HG02678 (cell line): ENCODE measurements around the gene IL10RB.

Experiments used
- ATAC-seq: cut with Tn5 transposase; IDR thresholded peaks from one replicate; pipeline ENCODE4 v1.9.1; 2021; ENCODE audit warnings: mild to moderate bottlenecking, moderate library complexity; ENCODE audit not compliant: unreplicated experiment

The IL10RB gene

DNA sequence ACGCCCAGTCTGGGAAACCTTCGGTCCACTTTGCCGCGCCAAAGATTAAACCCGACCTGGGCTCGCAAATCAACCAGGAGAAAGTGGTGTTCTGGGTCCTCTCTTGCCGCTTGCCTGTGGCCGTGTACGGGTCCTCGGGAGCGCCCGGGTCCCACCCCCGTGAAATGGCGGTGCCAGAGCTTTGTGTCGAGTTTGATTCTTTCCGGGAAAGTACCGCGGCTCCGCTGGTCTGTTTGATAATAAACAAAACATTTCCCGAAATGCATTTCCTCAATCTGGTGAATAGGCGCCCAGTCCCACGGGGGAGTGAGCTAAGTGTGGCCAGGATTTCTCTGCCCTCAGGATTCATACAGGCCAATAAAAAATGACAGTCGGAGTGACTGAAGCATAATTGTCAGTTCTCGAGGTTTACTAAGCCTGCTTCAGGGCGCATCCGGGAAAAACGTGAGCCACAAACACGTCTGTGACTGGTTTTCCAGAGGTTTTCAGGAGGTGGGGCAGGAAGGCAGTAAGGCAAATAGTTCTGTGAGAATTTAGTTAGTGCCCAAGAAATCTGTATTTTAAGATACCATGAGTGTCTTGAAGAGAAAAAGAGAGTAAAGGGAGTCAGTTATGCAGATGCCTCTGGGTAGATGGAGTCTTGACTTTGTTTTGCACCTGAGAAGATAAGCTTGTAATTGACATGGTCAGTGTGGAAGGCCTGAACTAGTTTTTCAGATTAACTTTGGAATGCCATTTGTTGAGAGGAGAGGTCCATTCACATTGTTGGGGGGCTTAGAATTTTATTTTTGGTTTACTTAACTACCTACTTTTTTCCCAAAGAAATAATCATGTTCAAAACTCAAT is 59.3 kb downstream of the IL10RB start:
- peak; percentile 25 for ATAC-seq

DNA sequence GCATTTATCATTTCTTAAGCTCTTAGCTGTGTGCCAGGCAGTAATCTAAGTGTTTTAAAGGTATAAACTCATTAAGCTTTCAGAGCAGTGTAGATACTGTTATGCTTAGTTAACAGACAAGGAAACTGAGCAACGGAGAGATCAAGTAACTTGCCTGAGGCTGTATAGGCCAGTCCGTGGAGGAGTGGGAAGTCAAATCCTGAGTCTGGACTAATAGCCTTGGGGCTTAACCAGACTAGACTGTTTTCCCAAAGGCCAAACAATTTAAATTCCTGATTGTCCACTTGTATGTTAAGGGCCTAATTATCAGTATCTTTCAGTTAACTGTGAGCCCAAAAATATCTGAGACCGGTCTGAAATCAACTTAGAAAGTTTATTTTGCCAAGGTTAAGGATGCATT is 61.2 kb downstream of the IL10RB start:
- no peak for ATAC-seq

DNA sequence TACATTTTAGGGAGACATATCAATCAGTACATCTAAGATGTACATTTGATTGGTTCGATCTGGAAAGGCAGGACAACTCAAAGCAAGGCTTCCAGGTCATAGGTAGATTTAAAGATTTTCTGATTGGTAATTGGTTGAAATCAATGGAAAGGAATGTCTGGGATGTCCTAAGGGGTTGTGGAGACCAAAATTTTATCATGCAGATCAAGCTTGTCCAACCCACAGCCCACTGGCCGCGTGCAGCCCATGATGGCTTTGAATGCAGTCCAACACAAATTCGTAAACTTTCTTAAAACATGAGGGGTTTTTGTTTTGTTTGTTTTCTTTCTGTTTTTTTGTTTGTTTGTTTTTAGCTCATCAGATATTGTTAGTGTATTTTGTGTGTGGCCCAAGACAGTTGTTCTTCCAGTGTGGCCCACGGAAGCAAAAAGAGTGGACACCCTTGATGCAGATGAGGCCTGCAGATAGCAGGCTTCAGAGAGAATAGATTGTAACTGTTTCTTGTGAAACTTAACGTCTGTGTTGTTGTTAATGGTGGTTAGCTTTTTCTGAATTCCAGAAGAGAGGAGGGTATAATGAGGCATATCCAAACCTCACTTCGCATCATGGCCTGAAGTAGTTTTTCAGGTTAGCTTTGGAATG is 61.7 kb downstream of the IL10RB start:
- no peak for ATAC-seq

DNA sequence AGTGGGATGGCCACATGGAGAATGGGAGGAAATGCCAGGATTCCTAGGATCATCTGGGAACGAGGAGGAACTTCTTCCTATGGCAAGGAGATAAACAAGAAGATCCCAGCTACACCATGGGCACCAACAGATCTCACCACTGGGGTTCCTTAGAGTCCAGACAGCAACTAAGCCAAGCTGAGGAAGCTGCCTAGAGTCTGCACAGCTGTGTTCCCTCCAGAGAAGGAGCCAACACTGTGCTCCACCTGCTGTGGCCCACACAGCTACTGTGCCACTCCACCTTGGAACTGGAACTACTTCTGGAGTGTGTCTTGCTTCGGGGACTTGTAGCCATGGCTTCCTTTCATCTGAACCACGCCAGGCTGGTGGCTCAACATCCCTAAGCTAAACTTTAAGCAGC is 64.6 kb downstream of the IL10RB start:
- ATAC-seq, result no peak

DNA sequence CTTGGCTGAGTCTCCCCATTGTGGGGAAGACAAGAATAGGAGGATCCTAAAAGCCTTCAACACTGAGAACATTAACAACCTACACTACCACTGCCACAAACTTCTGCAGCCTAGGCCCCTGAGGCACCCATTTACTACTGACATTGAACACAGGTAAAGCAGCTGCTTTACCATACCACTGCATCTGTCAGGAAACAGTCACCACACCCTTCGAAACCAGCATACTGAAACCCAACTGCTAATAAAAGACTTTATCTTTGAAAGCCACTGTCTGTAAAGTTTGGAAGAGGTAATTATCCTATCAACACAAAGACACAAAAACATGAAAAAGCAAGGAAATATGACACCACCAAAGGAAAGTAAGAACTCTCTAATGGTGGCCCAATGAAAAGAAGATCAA is 66.0 kb downstream of the IL10RB start:
- ATAC-seq, result no peak

DNA sequence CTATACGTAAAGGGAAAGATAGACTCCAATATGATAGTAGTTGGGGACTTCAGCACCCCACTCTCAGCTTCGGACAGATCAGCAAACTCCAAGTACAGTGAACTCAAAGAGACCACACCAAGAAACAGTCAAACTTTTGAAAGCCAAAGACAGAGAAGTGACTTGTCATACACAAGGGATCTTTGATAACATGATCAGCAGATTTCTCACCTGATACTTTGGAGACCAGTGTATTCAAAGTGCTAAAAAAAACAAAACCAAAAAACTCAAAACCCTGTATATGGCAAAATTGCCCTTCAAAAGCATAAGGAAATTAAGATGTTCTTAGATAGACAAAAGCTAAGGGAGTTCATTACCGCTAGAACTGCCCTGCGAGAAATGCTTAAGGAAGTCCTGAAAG is 68.0 kb downstream of the IL10RB start:
- no peak for ATAC-seq

DNA sequence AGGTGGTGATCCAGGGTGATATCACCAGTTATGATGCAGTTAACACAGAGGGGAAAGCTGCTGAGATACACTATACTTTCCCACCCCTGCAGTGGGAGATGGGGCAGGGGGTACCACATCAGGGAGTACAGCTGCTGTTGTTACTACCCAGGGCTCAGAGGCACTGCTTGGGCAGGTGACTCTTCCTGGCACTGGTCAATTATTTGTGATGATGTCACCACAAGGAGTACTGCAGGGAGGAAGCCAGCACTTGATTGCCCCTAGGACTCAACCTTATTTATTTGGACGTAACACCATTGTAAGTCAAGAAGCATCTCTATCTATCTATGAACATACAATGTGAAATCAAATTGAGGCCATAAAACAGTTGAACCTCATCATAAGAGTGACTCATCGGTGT is 68.7 kb downstream of the IL10RB start:
- no peak for ATAC-seq

DNA sequence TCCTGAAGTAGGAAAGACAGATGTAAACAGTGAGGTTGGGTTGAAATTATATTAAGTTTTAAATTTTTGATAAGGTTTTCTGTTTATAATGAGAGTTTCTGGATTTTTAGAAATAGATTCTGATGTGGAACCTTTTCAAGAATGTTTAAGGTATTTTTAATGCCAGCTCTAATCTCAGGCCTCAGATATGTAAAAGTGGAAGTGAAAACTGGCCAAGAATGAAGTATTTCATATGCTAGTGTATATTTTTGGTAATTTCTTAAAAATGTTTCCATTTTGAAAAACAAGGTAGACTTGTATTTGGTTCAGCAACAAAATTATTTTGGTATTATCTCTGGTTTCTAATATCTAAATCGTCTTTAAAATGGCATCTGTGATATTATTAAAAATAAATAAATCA is 73.0 kb downstream of the IL10RB start:
- no peak for ATAC-seq

DNA sequence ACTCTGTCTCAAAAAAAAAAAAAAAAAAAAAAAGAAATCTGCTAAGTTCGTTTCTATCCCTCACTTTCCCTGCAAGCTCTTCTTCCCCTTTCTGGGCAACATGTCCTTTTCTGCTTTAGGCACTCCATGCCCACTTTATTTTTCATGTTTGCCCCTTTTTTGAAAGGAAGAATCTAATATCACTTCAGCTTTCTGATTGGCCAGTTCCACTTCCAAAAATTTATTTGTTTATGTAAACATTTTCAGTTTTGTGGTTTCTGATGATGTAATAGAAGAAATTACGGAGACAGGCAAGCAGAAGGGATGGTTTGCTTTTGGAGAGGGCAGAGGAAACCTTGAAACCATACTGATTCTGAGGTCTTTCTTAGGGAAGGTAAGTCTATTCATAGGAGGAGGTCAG is 73.8 kb downstream of the IL10RB start:
- ATAC-seq, result no peak

DNA sequence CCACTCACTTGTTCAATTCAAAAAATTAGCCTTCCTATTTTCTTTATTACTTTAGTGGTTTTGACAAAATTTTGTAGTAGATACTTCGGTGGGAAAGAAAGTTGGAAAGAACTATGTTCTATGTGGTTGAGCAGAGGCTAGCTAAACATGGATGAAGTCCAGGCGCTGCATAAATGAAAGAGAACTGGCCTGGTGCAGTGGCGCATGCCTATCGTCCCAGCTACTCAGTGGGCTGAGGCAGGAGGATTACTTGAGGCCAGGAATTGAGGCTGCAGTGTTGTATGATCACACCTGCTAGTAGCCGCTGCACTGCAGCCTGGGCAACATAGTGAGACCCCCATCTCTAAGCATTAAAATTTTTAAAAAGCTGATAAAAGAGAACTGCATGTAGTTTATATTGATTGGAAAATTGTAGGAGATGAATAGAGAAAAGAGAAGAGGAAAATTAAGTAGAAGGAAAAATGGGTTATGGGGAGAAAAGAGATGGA is 79.6 kb downstream of the IL10RB start:
- ATAC-seq, result no peak
